ENCODE measurements around the gene EBLN1. TPM values are rescaled to one million over a fixed set of nuclear protein-coding genes. Genes with fewer than 3 reads are reported as not detected.

Gene EBLN1
- polyA plus RNA-seq, 1 donor from 2014 or later: not detected

DNA sequence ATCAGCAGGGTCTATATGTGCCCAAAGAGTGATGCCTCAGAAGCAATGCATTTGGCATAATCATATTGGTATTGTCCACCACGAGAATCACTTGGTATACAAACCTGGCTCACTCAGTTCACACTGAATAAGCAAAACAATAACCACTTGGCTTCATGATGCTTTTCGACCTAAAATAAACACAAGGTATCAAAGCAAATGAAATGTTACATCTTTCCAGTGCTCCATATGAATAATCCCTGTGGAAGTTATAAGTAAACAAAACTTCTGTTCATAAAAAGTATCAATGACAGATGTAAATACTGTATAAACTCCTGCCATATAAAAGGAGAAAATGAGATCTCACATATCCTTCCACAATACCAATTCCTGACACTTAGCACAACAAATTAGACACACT is 29.8 kb upstream of the EBLN1 start:
- peaks cover 31% of the 10 kb centered on the region for H3K27me3 ChIP-seq (ENCODE audit: insufficient read depth, low read depth, low read length)
- H3K9me2 ChIP-seq (ENCODE audit: insufficient read depth, low read length): no peaks in the 10 kb centered on the region
- TF ChIP-seq, protein P1, sequence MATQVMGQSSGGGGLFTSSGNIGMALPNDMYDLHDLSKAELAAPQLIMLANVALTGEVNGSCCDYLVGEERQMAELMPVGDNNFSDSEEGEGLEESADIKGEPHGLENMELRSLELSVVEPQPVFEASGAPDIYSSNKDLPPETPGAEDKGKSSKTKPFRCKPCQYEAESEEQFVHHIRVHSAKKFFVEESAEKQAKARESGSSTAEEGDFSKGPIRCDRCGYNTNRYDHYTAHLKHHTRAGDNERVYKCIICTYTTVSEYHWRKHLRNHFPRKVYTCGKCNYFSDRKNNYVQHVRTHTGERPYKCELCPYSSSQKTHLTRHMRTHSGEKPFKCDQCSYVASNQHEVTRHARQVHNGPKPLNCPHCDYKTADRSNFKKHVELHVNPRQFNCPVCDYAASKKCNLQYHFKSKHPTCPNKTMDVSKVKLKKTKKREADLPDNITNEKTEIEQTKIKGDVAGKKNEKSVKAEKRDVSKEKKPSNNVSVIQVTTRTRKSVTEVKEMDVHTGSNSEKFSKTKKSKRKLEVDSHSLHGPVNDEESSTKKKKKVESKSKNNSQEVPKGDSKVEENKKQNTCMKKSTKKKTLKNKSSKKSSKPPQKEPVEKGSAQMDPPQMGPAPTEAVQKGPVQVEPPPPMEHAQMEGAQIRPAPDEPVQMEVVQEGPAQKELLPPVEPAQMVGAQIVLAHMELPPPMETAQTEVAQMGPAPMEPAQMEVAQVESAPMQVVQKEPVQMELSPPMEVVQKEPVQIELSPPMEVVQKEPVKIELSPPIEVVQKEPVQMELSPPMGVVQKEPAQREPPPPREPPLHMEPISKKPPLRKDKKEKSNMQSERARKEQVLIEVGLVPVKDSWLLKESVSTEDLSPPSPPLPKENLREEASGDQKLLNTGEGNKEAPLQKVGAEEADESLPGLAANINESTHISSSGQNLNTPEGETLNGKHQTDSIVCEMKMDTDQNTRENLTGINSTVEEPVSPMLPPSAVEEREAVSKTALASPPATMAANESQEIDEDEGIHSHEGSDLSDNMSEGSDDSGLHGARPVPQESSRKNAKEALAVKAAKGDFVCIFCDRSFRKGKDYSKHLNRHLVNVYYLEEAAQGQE (IDR thresholded peaks at IDR 0.05; ENCODE audit: borderline replicate concordance): no peak
- TF ChIP-seq RAD21 (conservative IDR thresholded peaks at IDR 0.05) (no peak), EZH2 (IDR thresholded peaks at IDR 0.05; ENCODE audit: borderline replicate concordance, insufficient read depth, low read length, poor library complexity, severe bottlenecking) (no peak), TAF1 (IDR thresholded peaks at IDR 0.05; ENCODE audit: low read depth) (no peak), POLR2AphosphoS5 (IDR thresholded peaks at IDR 0.05) (no peak), EP300 (conservative IDR thresholded peaks at IDR 0.05; ENCODE audit: poor library complexity, severe bottlenecking) (no peak), MXI1 (conservative IDR thresholded peaks at IDR 0.05; ENCODE audit: poor library complexity, severe bottlenecking) (no peak), SMC3 (conservative IDR thresholded peaks at IDR 0.05; ENCODE audit: poor library complexity) (no peak)
- TF ChIP-seq, protein P2, sequence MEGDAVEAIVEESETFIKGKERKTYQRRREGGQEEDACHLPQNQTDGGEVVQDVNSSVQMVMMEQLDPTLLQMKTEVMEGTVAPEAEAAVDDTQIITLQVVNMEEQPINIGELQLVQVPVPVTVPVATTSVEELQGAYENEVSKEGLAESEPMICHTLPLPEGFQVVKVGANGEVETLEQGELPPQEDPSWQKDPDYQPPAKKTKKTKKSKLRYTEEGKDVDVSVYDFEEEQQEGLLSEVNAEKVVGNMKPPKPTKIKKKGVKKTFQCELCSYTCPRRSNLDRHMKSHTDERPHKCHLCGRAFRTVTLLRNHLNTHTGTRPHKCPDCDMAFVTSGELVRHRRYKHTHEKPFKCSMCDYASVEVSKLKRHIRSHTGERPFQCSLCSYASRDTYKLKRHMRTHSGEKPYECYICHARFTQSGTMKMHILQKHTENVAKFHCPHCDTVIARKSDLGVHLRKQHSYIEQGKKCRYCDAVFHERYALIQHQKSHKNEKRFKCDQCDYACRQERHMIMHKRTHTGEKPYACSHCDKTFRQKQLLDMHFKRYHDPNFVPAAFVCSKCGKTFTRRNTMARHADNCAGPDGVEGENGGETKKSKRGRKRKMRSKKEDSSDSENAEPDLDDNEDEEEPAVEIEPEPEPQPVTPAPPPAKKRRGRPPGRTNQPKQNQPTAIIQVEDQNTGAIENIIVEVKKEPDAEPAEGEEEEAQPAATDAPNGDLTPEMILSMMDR (IDR thresholded peaks at IDR 0.05; ENCODE audit: poor library complexity, severe bottlenecking): no peak
- no peaks in the 10 kb centered on the region for H3K79me2 ChIP-seq (replicated peaks; ENCODE audit: insufficient read depth, low read length)
- H4K20me1 ChIP-seq (ENCODE audit: insufficient read depth): no peaks in the 10 kb centered on the region
- H3K36me3 ChIP-seq (ENCODE audit: insufficient read depth, low read length): no peaks in the 10 kb centered on the region
- no peak overlapping the region for H3K4me3 ChIP-seq (ENCODE audit: low read length)
- no peak overlapping the region for H3K9ac ChIP-seq (ENCODE audit: low read length)
- no peak overlapping the region for H3K27ac ChIP-seq (ENCODE audit: low read length)
- no peaks in the 10 kb centered on the region for H3F3A ChIP-seq (ENCODE audit: insufficient read depth, low read length, poor library complexity, severe bottlenecking)
- no peaks in the 10 kb centered on the region for H3K9me3 ChIP-seq (ENCODE audit: low read length)
- no peak overlapping the region for H2AFZ ChIP-seq (ENCODE audit: low read depth, low read length)
- no peak overlapping the region for H3K4me2 ChIP-seq (ENCODE audit: low read length)

DNA sequence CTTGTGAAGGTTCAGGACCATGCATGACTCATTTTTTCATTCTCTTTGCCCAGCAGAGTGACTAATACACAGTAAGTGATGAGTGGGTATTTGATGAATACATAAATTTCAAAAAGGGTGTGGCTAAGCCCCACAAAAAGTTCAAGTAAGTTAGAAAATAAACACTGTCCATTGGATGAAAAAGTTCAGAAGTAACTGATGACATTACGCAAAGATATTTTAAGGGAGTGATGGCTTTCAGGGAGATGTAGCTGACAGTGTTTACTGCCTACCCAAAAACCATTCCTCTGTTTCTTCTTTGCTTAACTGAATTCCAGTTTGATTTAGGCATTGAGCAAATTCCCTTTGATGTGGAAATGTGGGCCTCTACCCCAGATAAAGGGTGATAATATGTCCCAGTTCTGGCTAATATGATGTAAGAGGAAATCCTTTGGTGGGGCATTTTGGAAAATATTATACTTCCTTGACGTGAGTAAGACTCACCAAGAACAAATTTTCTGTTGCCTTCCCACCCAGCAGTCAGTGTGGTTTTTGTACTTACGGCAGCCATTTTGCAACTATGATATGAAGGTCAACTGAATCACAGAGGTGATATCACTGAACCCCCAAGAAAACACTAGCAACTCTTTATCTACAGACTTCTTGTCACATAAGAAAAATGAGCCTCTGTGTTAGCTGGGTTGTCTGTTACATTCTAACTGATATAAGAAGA is 29.0 kb upstream of the EBLN1 start:
- H3K27ac ChIP-seq (ENCODE audit: low read length): no peak overlapping the region
- H3K9ac ChIP-seq (ENCODE audit: low read length): no peak overlapping the region
- H3K4me2 ChIP-seq (ENCODE audit: low read length): no peak overlapping the region
- H3F3A ChIP-seq (ENCODE audit: insufficient read depth, low read length, poor library complexity, severe bottlenecking): no peaks in the 10 kb centered on the region
- peaks cover 23% of the 10 kb centered on the region for H3K27me3 ChIP-seq (ENCODE audit: insufficient read depth, low read depth, low read length)
- no peaks in the 10 kb centered on the region for H3K9me3 ChIP-seq (ENCODE audit: low read length)
- H3K4me3 ChIP-seq (ENCODE audit: low read length): no peak overlapping the region
- no peaks in the 10 kb centered on the region for H3K9me2 ChIP-seq (ENCODE audit: insufficient read depth, low read length)
- no peaks in the 10 kb centered on the region for H4K20me1 ChIP-seq (ENCODE audit: insufficient read depth)
- H3K79me2 ChIP-seq (replicated peaks; ENCODE audit: insufficient read depth, low read length): no peaks in the 10 kb centered on the region
- no peak for TF ChIP-seq RAD21 (conservative IDR thresholded peaks at IDR 0.05)
- TF ChIP-seq TAF1 (IDR thresholded peaks at IDR 0.05; ENCODE audit: low read depth): no peak
- TF ChIP-seq, protein P2 (IDR thresholded peaks at IDR 0.05; ENCODE audit: poor library complexity, severe bottlenecking): no peak
- TF ChIP-seq POLR2AphosphoS5 (IDR thresholded peaks at IDR 0.05): no peak
- TF ChIP-seq EZH2 (IDR thresholded peaks at IDR 0.05; ENCODE audit: borderline replicate concordance, insufficient read depth, low read length, poor library complexity, severe bottlenecking): no peak
- TF ChIP-seq MXI1 (conservative IDR thresholded peaks at IDR 0.05; ENCODE audit: poor library complexity, severe bottlenecking): no peak
- TF ChIP-seq EP300 (conservative IDR thresholded peaks at IDR 0.05; ENCODE audit: poor library complexity, severe bottlenecking): no peak
- TF ChIP-seq, protein P1 (IDR thresholded peaks at IDR 0.05; ENCODE audit: borderline replicate concordance): no peak
- no peaks in the 10 kb centered on the region for H3K36me3 ChIP-seq (ENCODE audit: insufficient read depth, low read length)
- no peak overlapping the region for H2AFZ ChIP-seq (ENCODE audit: low read depth, low read length)
